Astrocyte of the spinal cord (primary cell): Measurements from ENCODE around the gene JCAD.
"Not testable (repeated sequence)": the region's sequence is repeated elsewhere in the genome, so short reads cannot be mapped to it uniquely, and the experiment has no call there.

Experiments
- DNase-seq: peaks from one replicate; pipeline ENCODE4 v3.0.0; 2011; ENCODE audit warnings: low read depth, low spot score
- H3K4me3 ChIP-seq: 2 replicates; pipeline ENCODE4 v1.5.1; 2011; ENCODE audit warnings: low read depth, mild to moderate bottlenecking, low read length, moderate library complexity
- in situ Hi-C: cut with HindIII; loops from 2 replicates; pipeline ENCODE4 v1.10.0; 2017; ENCODE audit warnings: low sequenced_read_pairs
- TF ChIP-seq, protein P1 (sequence below): IDR thresholded peaks from 2 replicates; pipeline ENCODE4 v1.5.1; 2012; ENCODE audit warnings: low read depth, mild to moderate bottlenecking, low read length, inconsistent platforms

JCAD gene

DNA sequence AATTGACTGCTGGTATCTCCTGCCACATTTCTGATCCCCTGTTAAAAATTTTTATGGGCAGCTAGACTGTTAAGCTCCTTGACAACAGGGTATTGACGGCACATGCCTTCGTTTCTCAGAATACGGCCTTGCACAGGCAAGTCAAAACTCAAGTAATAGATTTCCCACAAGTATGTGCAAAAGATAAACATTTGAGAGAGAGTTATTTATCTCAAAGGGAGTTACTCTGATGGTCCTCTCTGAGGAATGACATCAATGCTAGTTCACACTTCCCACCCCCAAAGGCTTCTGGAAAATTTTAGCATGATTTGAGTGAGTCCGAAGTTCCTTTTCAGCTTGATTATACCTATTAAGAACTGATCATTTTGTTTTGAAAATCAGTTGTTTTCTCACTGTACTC is 71.9 kb downstream of the JCAD start:
- H3K4me3 ChIP-seq = no peak overlapping the region
- TF ChIP-seq, protein P1, sequence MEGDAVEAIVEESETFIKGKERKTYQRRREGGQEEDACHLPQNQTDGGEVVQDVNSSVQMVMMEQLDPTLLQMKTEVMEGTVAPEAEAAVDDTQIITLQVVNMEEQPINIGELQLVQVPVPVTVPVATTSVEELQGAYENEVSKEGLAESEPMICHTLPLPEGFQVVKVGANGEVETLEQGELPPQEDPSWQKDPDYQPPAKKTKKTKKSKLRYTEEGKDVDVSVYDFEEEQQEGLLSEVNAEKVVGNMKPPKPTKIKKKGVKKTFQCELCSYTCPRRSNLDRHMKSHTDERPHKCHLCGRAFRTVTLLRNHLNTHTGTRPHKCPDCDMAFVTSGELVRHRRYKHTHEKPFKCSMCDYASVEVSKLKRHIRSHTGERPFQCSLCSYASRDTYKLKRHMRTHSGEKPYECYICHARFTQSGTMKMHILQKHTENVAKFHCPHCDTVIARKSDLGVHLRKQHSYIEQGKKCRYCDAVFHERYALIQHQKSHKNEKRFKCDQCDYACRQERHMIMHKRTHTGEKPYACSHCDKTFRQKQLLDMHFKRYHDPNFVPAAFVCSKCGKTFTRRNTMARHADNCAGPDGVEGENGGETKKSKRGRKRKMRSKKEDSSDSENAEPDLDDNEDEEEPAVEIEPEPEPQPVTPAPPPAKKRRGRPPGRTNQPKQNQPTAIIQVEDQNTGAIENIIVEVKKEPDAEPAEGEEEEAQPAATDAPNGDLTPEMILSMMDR = no peak
- in situ Hi-C loops = no loop called here
- DNase-seq = no peak

DNA sequence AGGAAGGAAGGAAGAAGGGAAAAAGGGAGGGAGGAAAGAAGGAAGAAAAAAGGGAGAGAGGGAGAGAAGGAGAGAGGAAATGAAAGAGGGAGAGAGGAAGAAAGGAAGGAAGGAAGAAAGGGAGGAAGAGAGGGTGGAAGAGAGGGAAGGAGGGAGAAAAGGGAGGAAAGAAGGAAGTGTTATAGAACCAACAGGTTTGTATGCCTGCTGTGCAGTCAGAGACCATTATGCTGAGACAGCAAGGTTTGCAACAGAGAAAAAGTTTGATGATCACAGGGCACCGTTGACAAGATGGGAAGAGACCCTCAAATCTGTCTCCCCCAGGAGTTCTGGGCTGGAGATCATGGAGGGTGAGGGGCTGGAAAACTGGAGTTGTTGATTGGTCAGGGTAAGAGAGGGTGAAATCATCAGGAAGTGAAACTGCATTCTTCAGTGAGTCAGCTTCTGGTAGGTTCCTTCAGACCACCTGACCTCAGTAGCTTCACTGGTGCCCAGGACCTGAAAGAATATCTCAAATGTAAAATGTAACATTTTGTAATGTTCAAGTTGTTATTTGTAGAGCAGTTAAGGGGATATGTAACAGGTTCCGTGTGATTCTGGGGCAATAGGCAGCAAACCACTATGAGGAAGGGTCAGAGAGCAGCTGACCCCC is 76.3 kb downstream of the JCAD start:
- TF ChIP-seq, protein P1 = no peak
- no peak overlapping the region for H3K4me3 ChIP-seq
- DNase-seq = no peak
- in situ Hi-C loops = no loop called here

DNA sequence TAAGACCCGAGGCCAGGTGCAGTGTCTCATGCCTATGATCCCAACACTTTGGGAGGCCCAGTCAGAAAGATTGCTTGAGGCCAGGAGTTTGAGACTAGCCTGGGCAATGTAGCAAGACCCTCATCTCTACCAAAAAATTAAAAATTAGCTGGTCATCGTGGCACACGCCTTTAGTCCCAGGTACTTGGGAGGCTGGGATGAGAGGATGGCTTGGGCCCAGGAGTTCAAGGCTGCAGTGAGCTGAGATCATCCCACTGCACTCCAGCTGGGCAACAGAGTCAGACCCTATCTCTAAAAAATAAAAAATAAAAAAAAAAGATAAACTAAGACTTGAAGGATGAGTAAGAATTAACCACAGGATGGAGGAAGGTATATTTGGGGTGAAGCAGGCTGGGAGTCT is 77.9 kb downstream of the JCAD start:
- TF ChIP-seq, protein P1 = no peak
- H3K4me3 ChIP-seq = no peak overlapping the region
- no peak for DNase-seq
- in situ Hi-C loops = no loop called here

DNA sequence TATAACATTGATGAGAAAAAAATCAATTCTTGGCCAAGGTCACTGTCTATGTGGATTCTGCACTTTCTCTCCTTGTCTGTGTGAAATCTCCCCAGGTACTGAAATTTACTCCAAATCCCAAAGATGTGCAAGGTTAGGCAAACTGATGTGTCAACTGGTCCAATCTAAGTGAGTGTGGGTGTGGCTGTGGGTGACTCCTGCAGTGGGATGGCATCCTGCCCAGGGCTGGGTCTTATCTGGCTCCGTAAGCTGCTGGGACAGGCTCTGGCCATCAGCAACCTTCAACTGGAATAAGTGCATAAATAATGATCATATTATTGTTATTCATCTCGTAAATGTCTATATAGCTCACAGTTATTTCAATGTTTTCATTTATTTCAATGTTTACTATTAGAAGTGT is 79.3 kb downstream of the JCAD start:
- TF ChIP-seq, protein P1 = no peak
- H3K4me3 ChIP-seq = no peak overlapping the region
- in situ Hi-C loops = no loop called here
- DNase-seq = peak; percentile 25

DNA sequence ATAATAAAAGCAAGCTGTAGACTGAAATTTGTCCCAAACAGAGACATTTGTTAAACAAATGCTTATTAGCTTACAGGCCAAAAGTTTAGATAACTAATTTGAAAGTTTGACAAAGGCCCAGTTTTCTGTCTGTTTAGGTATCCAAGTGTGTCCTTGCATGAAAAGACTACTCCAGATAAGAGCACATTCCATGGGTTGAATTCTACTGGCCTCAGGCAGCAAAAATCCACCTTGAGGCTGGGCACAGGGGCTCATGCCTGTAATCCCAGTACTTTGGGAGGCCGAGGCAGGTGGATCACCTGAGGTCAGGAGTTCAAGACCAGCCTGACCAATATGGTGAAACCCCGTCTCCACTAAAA is 80.0 kb downstream of the JCAD start:
- DNase-seq, H3K4me3 ChIP-seq, in situ Hi-C loops: not testable (repeated sequence)

DNA sequence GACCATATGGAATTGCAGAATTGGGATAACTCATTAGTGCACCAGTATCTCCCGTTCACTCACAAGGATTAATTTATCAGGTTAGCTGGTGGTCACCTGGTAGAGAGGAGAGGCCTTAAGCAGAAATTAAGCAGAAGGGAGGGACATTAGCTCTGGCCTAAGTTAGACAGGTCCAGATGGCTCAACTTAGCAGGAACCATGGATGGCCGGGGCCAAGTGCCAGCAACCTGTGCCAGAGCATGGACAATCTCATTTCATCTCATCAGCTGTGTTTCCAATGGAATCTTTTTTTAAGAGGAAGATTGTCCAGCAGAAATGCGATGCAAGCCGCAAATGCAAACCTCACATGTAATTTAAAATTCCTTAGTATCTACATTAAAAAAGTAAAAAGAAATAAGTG is 82.2 kb downstream of the JCAD start:
- TF ChIP-seq, protein P1 = no peak
- DNase-seq = no peak
- in situ Hi-C loops = no loop called here
- no peak overlapping the region for H3K4me3 ChIP-seq

DNA sequence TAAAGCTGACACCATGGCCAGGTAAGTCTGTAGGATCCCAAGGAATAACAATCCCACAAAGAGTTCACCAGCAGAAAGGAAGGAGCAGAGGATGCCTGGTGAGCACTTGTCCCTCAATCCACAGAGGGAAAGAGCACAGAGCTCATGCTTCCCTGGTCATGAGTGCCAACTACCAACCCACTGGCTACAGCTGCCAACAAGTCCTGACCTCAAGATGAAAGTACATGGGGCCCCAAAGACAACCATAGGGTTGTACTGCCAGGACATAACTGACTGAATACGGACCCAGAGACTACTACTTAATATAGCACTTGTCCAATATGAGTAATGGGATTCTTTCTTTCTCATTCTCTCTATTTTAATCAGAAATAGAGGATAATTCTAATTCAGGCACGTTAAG is 83.3 kb downstream of the JCAD start:
- in situ Hi-C loops = no loop called here
- no peak overlapping the region for H3K4me3 ChIP-seq
- TF ChIP-seq, protein P1 = no peak
- no peak for DNase-seq
